Stimulated activated CD8-positive, alpha-beta memory T cell treated with anti-CD3 and anti-CD28 coated beads, Interleukin-4, amount 100 ng/mL, for 24 hours (primary cell): ENCODE data around the gene ELOVL2.
"Not testable (repeated sequence)": the region's sequence is repeated elsewhere in the genome, so short reads cannot be mapped to it uniquely, and the experiment has no call there.

Source experiments
- DNase-seq: peaks from one replicate; pipeline ENCODE4 v3.0.0-alpha.2; 2020; ENCODE audit warnings: low read depth

ELOVL2 gene

GRCh38 chr6:11021003-11021402 is 23.1 kb downstream of the ELOVL2 start:
- DNase-seq, result no peak

- DNase-seq, result no peak
Observed at GRCh38 chr6:11018225-11018624, 25.9 kb downstream of the ELOVL2 start.

- no peak for DNase-seq
Observed at GRCh38 chr6:11017090-11017489, 27.0 kb downstream of the ELOVL2 start.

- DNase-seq, result no peak
Observed at GRCh38 chr6:11016452-11016851, 27.7 kb downstream of the ELOVL2 start.

GRCh38 chr6:11015102-11015501 is 29.0 kb downstream of the ELOVL2 start:
- no peak for DNase-seq

GRCh38 chr6:11013721-11014070 is 30.4 kb downstream of the ELOVL2 start:
- DNase-seq, result no peak

GRCh38 chr6:11012976-11013720 is 31.0 kb downstream of the ELOVL2 start:
- no peak for DNase-seq

- DNase-seq, result no peak
Observed at GRCh38 chr6:11012295-11012754, 31.8 kb downstream of the ELOVL2 start.

- no peak for DNase-seq
Observed at GRCh38 chr6:11011787-11012234, 32.3 kb downstream of the ELOVL2 start.

- DNase-seq, result no peak
Observed at GRCh38 chr6:11009353-11009752, 34.8 kb downstream of the ELOVL2 start.

GRCh38 chr6:11008821-11009220 is 35.3 kb downstream of the ELOVL2 start:
- no peak for DNase-seq

- DNase-seq, result no peak
Observed at GRCh38 chr6:11007715-11008608, 36.1 kb downstream of the ELOVL2 start.

- DNase-seq, result no peak
Observed at GRCh38 chr6:11006061-11006460, 38.0 kb downstream of the ELOVL2 start.

- not testable (repeated sequence) for DNase-seq
Observed at GRCh38 chr6:11003297-11003696, 40.8 kb downstream of the ELOVL2 start.

GRCh38 chr6:11002176-11002575 is 41.9 kb downstream of the ELOVL2 start:
- DNase-seq, result no peak

GRCh38 chr6:10999994-11000393 is 44.1 kb downstream of the ELOVL2 start:
- no peak for DNase-seq

- no peak for DNase-seq
Observed at GRCh38 chr6:10995114-10995707, 48.9 kb downstream of the ELOVL2 start.

- no peak for DNase-seq
Observed at GRCh38 chr6:10993896-10994295, 50.2 kb downstream of the ELOVL2 start.

GRCh38 chr6:10991115-10991514 is 53.0 kb downstream of the ELOVL2 start:
- DNase-seq, result no peak

- DNase-seq, result no peak
Observed at GRCh38 chr6:10989587-10989986, 54.5 kb downstream of the ELOVL2 start.

- DNase-seq, result not testable (repeated sequence)
Observed at GRCh38 chr6:10984959-10985358, 59.1 kb downstream of the ELOVL2 start.

GRCh38 chr6:10981409-10981808 is 62.7 kb downstream of the ELOVL2 start:
- DNase-seq, result no peak

- DNase-seq, result no peak
Observed at GRCh38 chr6:10979603-10980002, 64.5 kb downstream of the ELOVL2 start.
